Measurements from ENCODE around the gene HSDL1.

- no peak for TF ChIP-seq CTCF (IDR thresholded peaks at IDR 0.05 in 4 of 5, conservative IDR thresholded peaks at IDR 0.05 in 1 of 5)
- no peak for TF ChIP-seq POLR2A (IDR thresholded peaks at IDR 0.05)
Observed at GRCh38 chr16:84153660-84154214, 8.8 kb upstream of the HSDL1 start.
